GM12865 (cell line): ENCODE data around the gene TSPAN9.

ENCODE experiments used
- DNase-seq: peaks from one replicate; pipeline ENCODE4 v3.0.0; 2010; ENCODE audit warnings: low read depth
- H3K4me3 ChIP-seq: 2 replicates; pipeline ENCODE4 v1.5.1; 2011; ENCODE audit warnings: mild to moderate bottlenecking, low read depth, low read length, control low read depth
- TF ChIP-seq, protein P1 (sequence below): IDR thresholded peaks from 2 replicates; pipeline ENCODE4 v1.5.1; 2011; ENCODE audit warnings: low read length, control low read depth, low read depth, inconsistent platforms; ENCODE audit not compliant: insufficient read depth; ENCODE audit errors: missing control alignments

TSPAN9 gene

GRCh38 chr12:3187846-3188770, 110.9 kb downstream of the TSPAN9 start:
- H3K4me3 ChIP-seq = no peak overlapping the region
- TF ChIP-seq, protein P1, sequence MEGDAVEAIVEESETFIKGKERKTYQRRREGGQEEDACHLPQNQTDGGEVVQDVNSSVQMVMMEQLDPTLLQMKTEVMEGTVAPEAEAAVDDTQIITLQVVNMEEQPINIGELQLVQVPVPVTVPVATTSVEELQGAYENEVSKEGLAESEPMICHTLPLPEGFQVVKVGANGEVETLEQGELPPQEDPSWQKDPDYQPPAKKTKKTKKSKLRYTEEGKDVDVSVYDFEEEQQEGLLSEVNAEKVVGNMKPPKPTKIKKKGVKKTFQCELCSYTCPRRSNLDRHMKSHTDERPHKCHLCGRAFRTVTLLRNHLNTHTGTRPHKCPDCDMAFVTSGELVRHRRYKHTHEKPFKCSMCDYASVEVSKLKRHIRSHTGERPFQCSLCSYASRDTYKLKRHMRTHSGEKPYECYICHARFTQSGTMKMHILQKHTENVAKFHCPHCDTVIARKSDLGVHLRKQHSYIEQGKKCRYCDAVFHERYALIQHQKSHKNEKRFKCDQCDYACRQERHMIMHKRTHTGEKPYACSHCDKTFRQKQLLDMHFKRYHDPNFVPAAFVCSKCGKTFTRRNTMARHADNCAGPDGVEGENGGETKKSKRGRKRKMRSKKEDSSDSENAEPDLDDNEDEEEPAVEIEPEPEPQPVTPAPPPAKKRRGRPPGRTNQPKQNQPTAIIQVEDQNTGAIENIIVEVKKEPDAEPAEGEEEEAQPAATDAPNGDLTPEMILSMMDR = no peak
- DNase-seq = no peak

DNA sequence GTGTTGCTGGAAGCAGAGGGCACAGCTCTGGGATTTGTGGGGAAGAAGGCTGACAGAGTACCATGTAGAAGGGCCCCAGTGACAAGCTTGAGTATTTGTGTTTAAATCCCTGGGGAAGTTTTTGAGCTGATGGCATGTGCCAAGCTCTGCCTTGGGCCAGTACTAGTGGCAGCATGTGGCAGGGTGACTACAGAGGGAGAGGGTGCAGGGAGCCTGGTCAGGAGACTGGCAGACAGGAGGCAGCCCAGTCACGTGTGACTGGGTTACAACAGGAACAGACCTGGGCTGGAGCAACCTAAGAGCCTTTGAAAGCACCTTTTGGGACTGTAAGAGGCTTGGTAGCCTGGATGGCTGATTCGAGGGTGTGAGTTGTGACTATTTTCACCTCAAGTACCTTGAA, 112.1 kb downstream of the TSPAN9 start:
- no peak overlapping the region for H3K4me3 ChIP-seq
- DNase-seq = no peak
- TF ChIP-seq, protein P1 = no peak

GRCh38 chr12:3190101-3190500, 112.9 kb downstream of the TSPAN9 start:
- H3K4me3 ChIP-seq = no peak overlapping the region
- TF ChIP-seq, protein P1 = no peak
- no peak for DNase-seq

DNA sequence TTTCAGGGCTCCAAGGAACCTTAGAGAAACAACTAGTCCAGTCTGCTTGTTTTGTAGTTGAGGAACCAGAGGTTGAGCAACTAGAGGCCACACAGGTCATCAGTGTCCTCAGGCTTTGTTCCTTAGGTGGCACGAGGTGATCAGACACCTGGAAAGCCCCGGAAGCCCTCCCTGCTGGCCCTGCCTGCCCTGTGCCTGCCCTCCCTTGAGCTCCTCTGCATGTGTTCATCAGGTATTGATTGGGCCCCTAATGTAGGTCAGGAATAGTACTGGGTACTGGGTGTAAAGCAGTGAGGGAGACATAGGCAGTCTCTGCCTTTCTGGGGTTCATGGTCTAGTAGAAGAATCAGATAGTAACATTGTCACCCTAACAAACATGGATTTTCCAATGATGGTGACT, 114.3 kb downstream of the TSPAN9 start:
- TF ChIP-seq, protein P1 = no peak
- no peak overlapping the region for H3K4me3 ChIP-seq
- DNase-seq = no peak

DNA sequence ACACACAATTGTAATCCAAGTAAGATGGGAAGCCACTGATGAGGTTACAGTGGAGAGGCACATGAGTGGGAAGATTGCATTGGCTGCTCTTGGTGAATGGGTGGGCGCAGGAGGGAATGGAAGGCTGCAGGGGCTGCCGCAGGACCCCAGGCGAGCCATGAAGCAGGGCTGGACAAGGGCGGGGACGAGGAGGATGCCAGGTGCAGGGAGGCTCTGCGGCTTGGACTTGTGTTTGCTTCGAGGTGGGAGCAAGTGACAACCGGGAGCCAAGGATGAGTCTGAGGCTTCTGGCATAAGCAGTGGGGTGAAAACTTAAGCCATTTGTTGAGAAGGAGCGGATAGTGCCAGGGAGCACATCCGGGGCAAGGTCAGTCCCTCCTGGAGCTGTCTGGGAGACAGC, 115.0 kb downstream of the TSPAN9 start:
- TF ChIP-seq, protein P1 = no peak
- no peak for DNase-seq
- H3K4me3 ChIP-seq = no peak overlapping the region

DNA sequence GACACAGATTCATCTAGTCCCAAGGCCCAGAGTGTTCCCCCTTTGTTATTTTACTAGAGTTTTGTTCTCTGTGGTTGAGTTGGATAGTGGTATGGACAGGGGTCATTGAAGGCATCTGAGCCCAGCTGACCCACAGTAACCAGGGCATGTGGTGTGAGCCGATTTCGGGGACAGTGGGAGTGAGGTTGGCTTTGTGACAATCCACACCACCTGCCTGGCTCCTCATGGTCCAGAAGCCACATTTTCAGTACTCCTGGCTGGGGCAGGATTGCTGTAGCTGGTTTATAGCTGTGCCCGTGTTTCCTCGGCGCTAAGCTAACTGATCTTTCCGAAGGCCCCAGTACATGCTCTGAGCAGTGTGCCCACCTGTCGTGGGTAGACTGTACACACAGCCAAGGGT, 116.0 kb downstream of the TSPAN9 start:
- H3K4me3 ChIP-seq = no peak overlapping the region
- no peak for DNase-seq
- TF ChIP-seq, protein P1 = no peak

DNA sequence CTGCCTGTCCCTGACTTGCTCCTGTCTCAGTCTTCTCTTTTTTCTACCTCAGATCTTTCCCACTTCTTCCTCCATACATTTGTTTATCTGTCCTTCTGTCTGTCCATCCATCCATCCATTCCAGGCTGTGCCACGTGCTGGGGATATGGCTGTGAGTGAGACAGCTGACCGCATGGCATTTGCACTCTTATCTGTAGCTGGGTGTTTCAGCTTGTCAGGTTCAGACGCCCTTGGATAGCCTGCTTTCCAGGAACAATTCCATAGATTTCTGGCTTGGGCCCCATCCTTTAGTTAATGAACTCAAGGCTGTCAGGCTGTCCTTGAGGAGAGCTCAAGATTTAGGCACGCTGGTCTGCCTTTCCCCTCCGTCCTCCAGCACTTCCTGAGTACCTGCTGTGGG, 116.6 kb downstream of the TSPAN9 start:
- H3K4me3 ChIP-seq = no peak overlapping the region
- TF ChIP-seq, protein P1 = no peak
- DNase-seq = no peak
